D721Med (cell line): Measurements from ENCODE around the gene CADM1.

Experiments used
- DNase-seq: peaks from one replicate; pipeline ENCODE4 v3.0.0; 2011; ENCODE audit warnings: low spot score; ENCODE audit not compliant: insufficient read length
- FAIRE-seq: peaks from 2 replicates; lab custom pipeline; 2011; peaks lifted over from hg19 to GRCh38; lab: Jason Lieb, UNC
- TF ChIP-seq, protein P1 (sequence below): IDR thresholded peaks from 2 replicates; pipeline ENCODE4 v1.5.1; 2012; ENCODE audit warnings: mild to moderate bottlenecking, control low read depth; ENCODE audit not compliant: insufficient read depth; ENCODE audit errors: missing control alignments

CADM1 gene

DNA sequence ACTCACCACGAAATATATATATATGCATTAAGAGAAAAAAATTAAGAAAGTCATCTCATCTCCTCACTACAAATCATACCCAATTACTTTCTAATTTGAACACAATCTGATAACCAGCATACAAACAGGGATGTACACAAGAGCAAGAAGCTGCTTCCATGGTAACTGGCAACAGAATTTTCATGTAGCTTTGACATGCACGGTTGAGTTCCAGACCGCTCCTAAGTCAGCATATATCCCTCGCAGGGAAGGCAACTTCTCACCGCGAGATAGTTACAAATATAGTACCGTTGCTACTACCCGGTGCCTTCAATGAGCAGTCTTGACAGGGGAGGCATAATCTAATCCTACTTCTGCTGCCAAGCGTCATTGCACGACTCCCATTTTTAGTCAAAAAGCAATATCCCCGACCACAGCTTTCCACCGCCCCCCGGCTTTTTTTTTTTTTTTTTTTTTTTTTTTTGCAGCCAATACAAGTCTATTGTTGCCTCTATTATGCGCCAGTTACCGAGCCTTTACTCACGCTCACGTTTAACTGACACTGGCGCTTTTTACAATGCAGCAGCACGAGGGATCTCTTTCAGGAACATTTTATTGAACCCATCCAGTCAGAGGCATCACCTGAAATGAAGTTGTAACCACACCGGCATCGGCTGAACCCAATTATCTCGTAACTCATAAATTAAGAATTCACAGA, 2.2 kb downstream of the CADM1 start:
- FAIRE-seq (no peak), DNase-seq (no peak)
- TF ChIP-seq, protein P1, sequence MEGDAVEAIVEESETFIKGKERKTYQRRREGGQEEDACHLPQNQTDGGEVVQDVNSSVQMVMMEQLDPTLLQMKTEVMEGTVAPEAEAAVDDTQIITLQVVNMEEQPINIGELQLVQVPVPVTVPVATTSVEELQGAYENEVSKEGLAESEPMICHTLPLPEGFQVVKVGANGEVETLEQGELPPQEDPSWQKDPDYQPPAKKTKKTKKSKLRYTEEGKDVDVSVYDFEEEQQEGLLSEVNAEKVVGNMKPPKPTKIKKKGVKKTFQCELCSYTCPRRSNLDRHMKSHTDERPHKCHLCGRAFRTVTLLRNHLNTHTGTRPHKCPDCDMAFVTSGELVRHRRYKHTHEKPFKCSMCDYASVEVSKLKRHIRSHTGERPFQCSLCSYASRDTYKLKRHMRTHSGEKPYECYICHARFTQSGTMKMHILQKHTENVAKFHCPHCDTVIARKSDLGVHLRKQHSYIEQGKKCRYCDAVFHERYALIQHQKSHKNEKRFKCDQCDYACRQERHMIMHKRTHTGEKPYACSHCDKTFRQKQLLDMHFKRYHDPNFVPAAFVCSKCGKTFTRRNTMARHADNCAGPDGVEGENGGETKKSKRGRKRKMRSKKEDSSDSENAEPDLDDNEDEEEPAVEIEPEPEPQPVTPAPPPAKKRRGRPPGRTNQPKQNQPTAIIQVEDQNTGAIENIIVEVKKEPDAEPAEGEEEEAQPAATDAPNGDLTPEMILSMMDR: no peak

DNA sequence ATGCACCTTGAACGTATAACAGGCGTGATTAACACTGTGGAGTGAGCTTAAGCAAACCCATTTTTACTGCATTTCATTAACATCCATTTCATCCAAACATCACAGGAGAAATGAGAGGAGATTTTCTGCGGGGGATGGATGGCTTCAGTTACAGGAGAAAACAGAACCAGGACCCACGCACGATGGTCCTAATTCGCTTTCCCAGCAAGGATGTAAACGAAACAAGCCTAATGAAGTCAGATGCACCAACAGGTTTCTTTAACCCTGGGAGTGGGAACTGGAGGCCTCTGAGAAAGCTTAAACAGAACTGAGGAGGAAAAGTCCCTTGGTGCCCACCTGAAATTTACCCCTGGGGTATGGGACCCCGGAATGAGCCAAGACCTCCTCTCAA, 2.7 kb downstream of the CADM1 start:
- FAIRE-seq: no peak
- no peak for DNase-seq
- TF ChIP-seq, protein P1: no peak

DNA sequence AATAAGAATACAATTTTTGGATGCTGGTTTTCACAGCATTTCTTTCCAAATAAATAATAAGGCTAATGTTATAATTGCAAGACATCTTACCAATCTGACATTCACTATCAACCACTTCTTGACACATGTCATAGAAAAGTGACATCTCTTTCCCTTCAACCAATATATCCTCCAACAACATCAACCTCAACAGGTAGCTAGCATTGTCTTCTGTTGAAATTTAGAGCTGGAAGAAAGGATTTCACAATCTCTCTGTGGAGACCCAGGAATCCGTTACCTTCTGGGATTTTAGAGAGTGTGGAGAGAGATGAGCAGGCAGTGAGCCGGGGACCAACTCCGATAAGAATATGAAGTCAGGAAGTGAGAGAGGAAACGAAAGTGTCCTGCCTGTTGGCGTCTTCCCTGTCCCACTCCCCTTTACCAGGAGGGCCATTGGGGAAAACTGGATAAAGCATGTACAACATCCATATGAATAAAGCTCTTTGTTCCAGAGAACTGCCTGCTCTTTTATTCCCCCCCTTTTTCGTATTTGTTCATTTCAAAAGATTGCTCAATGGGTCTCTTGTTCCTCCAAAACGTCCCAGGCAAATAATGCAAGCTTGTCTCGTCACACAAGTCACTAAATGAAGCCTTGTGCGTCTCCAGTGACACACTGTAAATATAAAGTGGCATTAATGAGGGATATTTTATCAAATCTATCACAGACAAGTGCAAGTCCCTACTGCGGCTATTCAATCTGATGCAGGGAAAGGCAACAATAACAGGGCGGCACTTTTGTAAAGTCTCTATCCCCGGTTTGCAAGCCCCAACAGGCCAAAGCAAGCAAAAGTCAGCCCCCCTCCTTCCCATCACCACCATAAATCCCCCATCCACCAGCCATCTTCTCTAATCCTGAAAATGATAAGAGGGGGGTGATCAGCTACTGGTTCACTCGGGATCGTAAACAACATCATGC, 3.4 kb downstream of the CADM1 start:
- DNase-seq (no peak), FAIRE-seq (peak; percentile 51)
- TF ChIP-seq, protein P1: no peak

DNA sequence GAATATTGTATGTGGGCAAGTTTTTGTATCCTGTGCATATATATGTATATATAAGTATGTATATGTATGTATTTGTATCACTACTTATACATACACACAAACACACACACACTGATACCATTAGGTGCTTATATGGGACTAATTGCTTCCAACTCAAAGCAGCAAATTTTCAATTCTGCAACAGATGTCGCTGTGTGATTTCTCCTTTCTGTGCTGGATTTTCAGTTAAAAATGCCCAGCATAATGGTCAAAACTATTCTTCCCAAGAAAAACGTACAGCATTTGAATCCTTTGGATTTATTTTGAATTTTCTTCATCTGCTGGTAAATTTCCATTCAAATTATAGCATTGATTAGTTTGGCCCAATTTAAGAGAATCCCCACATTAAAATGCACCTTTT, 4.3 kb downstream of the CADM1 start:
- TF ChIP-seq, protein P1: no peak
- no peak for DNase-seq
- no peak for FAIRE-seq

DNA sequence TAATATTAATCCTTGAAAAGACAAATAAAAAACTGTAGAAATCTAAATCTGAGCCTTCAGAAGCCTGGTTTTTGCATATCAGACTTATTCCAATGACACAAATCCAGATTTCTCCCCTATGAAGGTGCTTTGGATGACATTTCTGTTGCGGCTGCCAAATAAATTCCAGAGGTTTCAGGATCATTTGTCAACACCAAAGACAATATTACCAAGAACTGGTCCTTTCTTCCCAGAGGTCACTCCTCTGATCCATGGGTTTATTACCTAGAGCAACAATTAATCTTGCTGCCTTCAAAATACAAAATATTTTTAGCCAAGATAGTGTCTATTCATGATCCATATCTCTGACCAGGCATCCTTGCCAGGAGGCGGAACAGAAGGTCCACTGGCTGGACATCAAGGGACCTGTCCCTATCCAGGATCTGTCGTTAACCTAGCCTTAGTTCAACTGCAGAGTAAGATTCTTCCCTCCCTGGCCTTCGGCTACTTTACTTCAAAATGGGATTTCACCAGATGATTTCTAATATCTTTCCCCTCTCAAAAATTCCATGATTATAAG, 4.9 kb downstream of the CADM1 start:
- TF ChIP-seq, protein P1: no peak
- DNase-seq: no peak
- FAIRE-seq: peak; percentile 25

DNA sequence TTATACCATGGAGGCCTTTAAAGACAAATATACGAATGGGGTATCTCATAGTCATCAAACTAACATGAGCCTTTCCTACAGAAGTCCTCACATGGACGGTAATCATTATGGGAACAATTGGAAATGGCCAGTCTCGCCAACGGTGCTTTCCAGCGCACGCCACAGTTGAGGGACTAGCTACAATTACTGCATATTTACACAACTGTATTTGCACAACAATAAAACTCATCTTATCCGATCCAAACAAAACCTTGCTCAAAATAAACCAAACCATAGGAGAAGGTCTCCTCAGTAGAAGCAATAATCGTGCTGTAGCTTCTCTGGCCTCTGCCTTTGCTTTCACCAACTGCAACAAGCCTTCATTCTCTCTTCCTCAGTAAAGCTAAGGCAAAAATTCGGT, 5.9 kb downstream of the CADM1 start:
- peak; percentile 88 for FAIRE-seq
- no peak for DNase-seq
- TF ChIP-seq, protein P1: no peak
